HepG2 (cell line): Measurements from ENCODE around the gene NUDT17. TPM values are rescaled to one million over a fixed set of nuclear protein-coding genes. Genes with fewer than 3 reads are reported as not detected.
A peak's percentile ranks its signal among the peaks of the same experiment; 100 is the strongest.

Experiments used
- ATAD3A ChIP-seq: sonication (generic); formaldehyde crosslinking; IDR thresholded peaks from 2 replicates; pipeline ENCODE4 v1.4.0; 2020; ENCODE audit warnings: missing genetic modification reagents
- CBX2 ChIP-seq, 2 experiments: fragments of 200-600 bp in 1 of 2; sonication (generic); formaldehyde crosslinking in 1 of 2; IDR thresholded peaks; 2 replicates each; pipeline versions ENCODE4 v1.7.0 to v1.8.1; 2018 to 2022; ENCODE audit warnings: low read depth in 2 of 2, low read length in 1 of 2, mild to moderate bottlenecking in 1 of 2, missing genetic modification reagents in 1 of 2
- CSRNP1 ChIP-seq: sonication (generic); formaldehyde crosslinking; IDR thresholded peaks from 2 replicates; pipeline ENCODE4 v1.8.1; 2023; ENCODE audit warnings: mild to moderate bottlenecking, missing genetic modification reagents
- ELF4 ChIP-seq: sonication (generic); formaldehyde crosslinking; IDR thresholded peaks from 2 replicates; pipeline ENCODE4 v1.5.0; 2020; ENCODE audit warnings: missing genetic modification reagents, mild to moderate bottlenecking, moderate library complexity, borderline replicate concordance
- GABPB1 ChIP-seq: IDR thresholded peaks from 2 replicates; pipeline ENCODE4 v1.6.1; 2016; ENCODE audit warnings: mild to moderate bottlenecking, missing genetic modification reagents, moderate library complexity, missing compliant biosample characterization
- GTF3A ChIP-seq: sonication (generic); formaldehyde crosslinking; conservative IDR thresholded peaks from 2 replicates; pipeline ENCODE4 v1.4.0; 2020; ENCODE audit warnings: mild to moderate bottlenecking, missing genetic modification reagents
- NFE2L2 ChIP-seq: fragments of 150-350 bp; IDR thresholded peaks from 2 replicates; pipeline ENCODE4 v1.6.1; 2014; ENCODE audit warnings: low read length
- PAF1 ChIP-seq: IDR thresholded peaks from 2 replicates; pipeline ENCODE4 v1.6.1; 2016; ENCODE audit warnings: missing genetic modification reagents, missing compliant biosample characterization
- SMYD3 ChIP-seq: sonication (generic); formaldehyde crosslinking; IDR thresholded peaks from 2 replicates; pipeline ENCODE4 v1.8.1; 2023; ENCODE audit warnings: mild to moderate bottlenecking, missing genetic modification reagents
- SOX13 ChIP-seq, 3 experiments: fragments of 450-650 bp in 1 of 3; sonication (generic) in 1 of 3; formaldehyde crosslinking in 1 of 3; IDR thresholded peaks in 2 of 3; conservative IDR thresholded peaks in 1 of 3; 2 replicates each; pipeline versions ENCODE4 v1.5.0 to v1.6.1; 2016 to 2020; ENCODE audit warnings: antibody characterized with exemption in 1 of 3, mild to moderate bottlenecking in 1 of 3, missing compliant biosample characterization in 1 of 3, missing genetic modification reagents in 1 of 3, moderate library complexity in 1 of 3
- SOX5 ChIP-seq: IDR thresholded peaks from 2 replicates; pipeline ENCODE4 v1.6.1; 2016; ENCODE audit warnings: borderline replicate concordance
- SP4 ChIP-seq: sonication (generic); formaldehyde crosslinking; IDR thresholded peaks from 2 replicates; pipeline ENCODE4 v1.8.1; 2023; ENCODE audit warnings: mild to moderate bottlenecking, missing genetic modification reagents
- SRY ChIP-seq: sonication (generic); formaldehyde crosslinking; IDR thresholded peaks from 2 replicates; pipeline ENCODE4 v1.8.0; 2022; ENCODE audit warnings: mild to moderate bottlenecking, missing genetic modification reagents
- TBX3 ChIP-seq: fragments of 450-650 bp; IDR thresholded peaks from 2 replicates; pipeline ENCODE4 v1.6.1; 2017; ENCODE audit warnings: antibody characterized with exemption, mild to moderate bottlenecking, inconsistent platforms, borderline replicate concordance
- XRCC5 ChIP-seq: fragments of 200-400 bp; formaldehyde crosslinking; optimal IDR thresholded peaks from 2 replicates; pipeline ENCODE3; 2017; ENCODE audit warnings: mild to moderate bottlenecking, low read length
- YY1 ChIP-seq: IDR thresholded peaks from 2 replicates; pipeline ENCODE4 v1.6.1; 2011; ENCODE audit warnings: low read length, low read depth, moderate library complexity, mild to moderate bottlenecking; ENCODE audit not compliant: insufficient read depth, insufficient replicate concordance
- ZBTB3 ChIP-seq: sonication (generic); formaldehyde crosslinking; IDR thresholded peaks from 2 replicates; pipeline ENCODE4 v1.4.0; 2020; ENCODE audit warnings: low read depth, mild to moderate bottlenecking, moderate library complexity, missing genetic modification reagents, borderline replicate concordance
- ZMYM3 ChIP-seq: sonication (generic); formaldehyde crosslinking; IDR thresholded peaks from 2 replicates; pipeline ENCODE4 v1.5.1; 2020; ENCODE audit warnings: mild to moderate bottlenecking, missing genetic modification reagents
- ZNF17 ChIP-seq: sonication (generic); formaldehyde crosslinking; IDR thresholded peaks from 2 replicates; pipeline ENCODE4 v1.5.0; 2020; ENCODE audit warnings: mild to moderate bottlenecking, missing genetic modification reagents
- ZNF282 ChIP-seq: fragments of 450-650 bp; IDR thresholded peaks from 2 replicates; pipeline ENCODE4 v1.6.1; 2018; ENCODE audit not compliant: partially characterized antibody
- ZNF317 ChIP-seq: sonication (generic); formaldehyde crosslinking; IDR thresholded peaks from 2 replicates; pipeline ENCODE4 v1.5.0; 2020; ENCODE audit warnings: mild to moderate bottlenecking, missing genetic modification reagents
- ZNF570 ChIP-seq: sonication (generic); formaldehyde crosslinking; IDR thresholded peaks from 2 replicates; pipeline ENCODE4 v1.4.0; 2020; ENCODE audit warnings: mild to moderate bottlenecking, missing genetic modification reagents, borderline replicate concordance
- ZNF75D ChIP-seq: sonication (generic); formaldehyde crosslinking; IDR thresholded peaks from 2 replicates; pipeline ENCODE4 v1.8.1; 2023; ENCODE audit warnings: missing genetic modification reagents, mild to moderate bottlenecking, borderline replicate concordance
- ZNF761 ChIP-seq: sonication (generic); formaldehyde crosslinking; conservative IDR thresholded peaks from 2 replicates; pipeline ENCODE4 v1.4.0; 2020; ENCODE audit warnings: mild to moderate bottlenecking, missing genetic modification reagents
- ZNF776 ChIP-seq: sonication (generic); formaldehyde crosslinking; IDR thresholded peaks from 2 replicates; pipeline ENCODE4 v1.4.0; 2020; ENCODE audit warnings: mild to moderate bottlenecking, missing genetic modification reagents
- polyA plus RNA-seq, 8 experiments: library from polyadenylated mRNA; depleted of rRNA in 3 of 8; stranded (reverse) in 7 of 8; unstranded in 1 of 8; fragments of >200 nt; fragmentation: Illumina TruSeq in 4 of 8; extraction: Trizol in 4 of 8; gene quantifications; 2 replicates each; pipeline versions ENCODE4 v1.2.1 to v1.2.3, GENCODE V29; 2011 to 2016; ENCODE audit warnings: low read depth in 4 of 8, missing spikeins in 1 of 8, mixed read lengths in 1 of 8; ENCODE audit not compliant: insufficient read depth in 1 of 8
- total RNA-seq, 5 experiments: library from RNA; depleted of rRNA; stranded (reverse); fragments of >200 nt; fragmentation: Illumina TruSeq; extraction: Trizol; gene quantifications; 2 replicates each; pipeline ENCODE4 v1.2.3, GENCODE V29; 2016; ENCODE audit warnings: low read depth in 1 of 5
- TF ChIP-seq, protein P1 (sequence below): sonication (generic); formaldehyde crosslinking; conservative IDR thresholded peaks from 2 replicates; pipeline ENCODE4 v1.5.0; 2020; ENCODE audit warnings: missing genetic modification reagents

NUDT17 gene
- total and polyA plus RNA-seq, 2 of the 13 experiments (the other 11 are each of a cell fraction or from before 2014, with no cell fraction given), result 2.6 to 5.8 TPM

DNA sequence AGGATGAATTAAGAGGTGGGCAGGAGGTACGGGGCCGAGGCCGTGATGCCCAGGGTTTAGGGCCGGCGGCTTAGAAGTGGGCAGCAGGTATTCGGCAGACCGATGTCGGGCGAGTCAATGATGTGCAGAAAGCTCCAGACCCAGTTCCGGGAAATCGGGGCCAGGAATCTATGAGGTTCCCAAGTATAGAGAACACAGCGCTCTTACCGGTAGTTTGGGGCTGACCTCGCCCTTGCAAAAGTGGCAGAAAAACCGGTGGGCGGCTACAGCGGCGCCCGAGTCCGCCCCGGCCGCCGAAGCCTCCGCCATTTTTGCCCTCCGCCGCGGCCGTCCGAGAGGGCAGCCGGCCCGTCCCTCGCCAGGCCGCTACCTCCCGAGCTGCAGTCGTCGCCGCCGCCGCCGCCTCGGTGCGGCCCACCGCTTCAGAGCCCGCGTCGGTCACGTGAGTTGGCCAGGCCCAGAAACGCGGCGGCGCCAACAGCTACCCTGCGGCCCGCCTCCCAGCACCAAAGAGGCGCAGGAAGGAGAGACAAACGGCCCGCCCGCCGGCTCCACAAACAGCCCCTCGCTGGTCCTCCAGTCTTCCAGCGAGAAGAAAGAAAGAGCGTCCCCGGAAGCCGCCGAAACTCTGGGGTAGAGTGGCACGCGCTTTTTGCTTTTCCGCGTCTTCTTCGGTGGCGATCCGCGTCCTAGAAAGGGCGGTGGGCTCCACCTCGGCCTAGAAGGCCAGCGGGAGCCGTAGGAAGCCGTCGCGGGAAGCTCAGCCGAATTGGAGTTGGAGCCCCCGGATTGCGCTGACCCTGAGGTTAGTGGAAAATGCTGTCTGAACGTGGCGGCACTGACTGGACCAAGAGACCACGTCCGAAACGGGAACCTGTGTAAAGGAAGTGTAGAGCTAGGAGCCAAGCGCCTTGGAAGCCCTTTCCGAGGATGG is 21.6 kb upstream of the NUDT17 start, which contains the start of the genes POLR3C and RNF115 (continued):
- no peak for TF ChIP-seq CBX2 (IDR thresholded peaks at IDR 0.05; ENCODE audit: low read depth, low read length)
- TF ChIP-seq CBX2 (CRISPR knock-in tag; IDR thresholded peaks at IDR 0.05; ENCODE audit: low read depth), result no peak
- peak; percentile 56; the same call in 1 of the 2 replicates for TF ChIP-seq ELF4
- peak; percentile 40; the same call in 1 of the 2 replicates for TF ChIP-seq CSRNP1 (CRISPR knock-in tag)
- TF ChIP-seq SOX5 (CRISPR knock-in tag), result 0 out of 2 replicates have a peak, but pooled peaks have one; percentile 37
- TF ChIP-seq, protein P1, sequence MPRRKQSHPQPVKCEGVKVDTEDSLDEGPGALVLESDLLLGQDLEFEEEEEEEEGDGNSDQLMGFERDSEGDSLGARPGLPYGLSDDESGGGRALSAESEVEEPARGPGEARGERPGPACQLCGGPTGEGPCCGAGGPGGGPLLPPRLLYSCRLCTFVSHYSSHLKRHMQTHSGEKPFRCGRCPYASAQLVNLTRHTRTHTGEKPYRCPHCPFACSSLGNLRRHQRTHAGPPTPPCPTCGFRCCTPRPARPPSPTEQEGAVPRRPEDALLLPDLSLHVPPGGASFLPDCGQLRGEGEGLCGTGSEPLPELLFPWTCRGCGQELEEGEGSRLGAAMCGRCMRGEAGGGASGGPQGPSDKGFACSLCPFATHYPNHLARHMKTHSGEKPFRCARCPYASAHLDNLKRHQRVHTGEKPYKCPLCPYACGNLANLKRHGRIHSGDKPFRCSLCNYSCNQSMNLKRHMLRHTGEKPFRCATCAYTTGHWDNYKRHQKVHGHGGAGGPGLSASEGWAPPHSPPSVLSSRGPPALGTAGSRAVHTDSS (CRISPR knock-in tag), result no peak
- no peak for TF ChIP-seq ZNF317
- no peak for TF ChIP-seq ZNF282
- 0 out of 2 replicates have a peak, but pooled peaks have one; percentile 36 for TF ChIP-seq SRY
- TF ChIP-seq XRCC5, result peak; percentile 70
- no peak for TF ChIP-seq TBX3
- TF ChIP-seq ZNF75D, result no peak
- peak; percentile 96 for TF ChIP-seq GABPB1 (CRISPR knock-in tag)
- TF ChIP-seq ZNF17, result no peak
- no peak for TF ChIP-seq ATAD3A (CRISPR knock-in tag)
- TF ChIP-seq ZNF570 (CRISPR knock-in tag), result no peak
- peak; percentile 80; the same call in 1 of the 2 replicates for TF ChIP-seq ZNF761 (CRISPR knock-in tag)
- TF ChIP-seq SMYD3 (CRISPR knock-in tag), result no peak
- no peak for TF ChIP-seq NFE2L2
- TF ChIP-seq PAF1 (CRISPR knock-in tag), result no peak
- TF ChIP-seq GTF3A (CRISPR knock-in tag), result no peak
- peak; percentile 31; the same call in 1 of the 2 replicates for TF ChIP-seq ZMYM3 (CRISPR knock-in tag)
- TF ChIP-seq SOX13 (IDR thresholded peaks at IDR 0.05), result no peak
- TF ChIP-seq SOX13 (CRISPR knock-in tag; conservative IDR thresholded peaks at IDR 0.05 in 1 of 2, IDR thresholded peaks at IDR 0.05 in 1 of 2), result peak in 1 of 2 experiments; percentile 19; a peak in 1 of 4 replicates
- peak; percentile 31; the same call in 1 of the 2 replicates for TF ChIP-seq ZNF776 (CRISPR knock-in tag)
- TF ChIP-seq SP4 (CRISPR knock-in tag), result peak; percentile 65; the same call in 1 of the 2 replicates
- no peak for TF ChIP-seq ZBTB3 (CRISPR knock-in tag)
- TF ChIP-seq YY1, result peak; percentile 90
